Upper lobe of left lung (tissue), 6 donors: ENCODE results near the gene KRTAP22-1. TPM values are rescaled to one million over a fixed set of nuclear protein-coding genes. Genes with fewer than 3 reads are reported as not detected.

Experiments
- ATAC-seq, 2 donors: fragments of 200-7000 bp; cut with Tn5 transposase; one replicate each; pipeline ENCODE4 v1.9.1; 2022; ENCODE audit warnings: mild to moderate bottlenecking in 2 of 2, moderate library complexity in 2 of 2; ENCODE audit not compliant: low FRiP score in 2 of 2
- DNase-seq, 2 donors: peaks; one replicate each; pipeline ENCODE4 v3.0.0-alpha.2; 2019 to 2020
- H3K27ac ChIP-seq, 4 donors: fragments of 200-600 bp; sonication (generic); one replicate each; pipeline ENCODE4 v1.5.1; 2016 to 2019
- H3K27me3 ChIP-seq, 4 donors: fragments of 200-600 bp; sonication (generic); one replicate each; pipeline ENCODE4 v1.5.1; 2017 to 2019
- H3K36me3 ChIP-seq, 4 donors: fragments of 200-600 bp; sonication (generic); one replicate each; pipeline ENCODE4 v1.5.1; 2016 to 2019
- H3K4me1 ChIP-seq, 4 donors: fragments of 200-600 bp; sonication (generic); one replicate each; pipeline ENCODE4 v1.5.1; 2018 to 2019
- H3K4me3 ChIP-seq, 4 donors: fragments of 200-600 bp; sonication (generic); one replicate each; pipeline ENCODE4 v1.5.1; 2017 to 2019; ENCODE audit warnings: mild to moderate bottlenecking in 2 of 4, moderate library complexity in 1 of 4
- H3K9me3 ChIP-seq, 4 donors: fragments of 200-600 bp; sonication (generic); one replicate each; pipeline ENCODE4 v1.5.1; 2018 to 2019
- CTCF ChIP-seq, 6 experiments: fragments of 450-650 bp in 4 of 6; fragments of 200-600 bp in 2 of 6; sonication (generic) in 2 of 6; IDR thresholded peaks; one replicate each; pipeline ENCODE4 v1.5.1; 2016 to 2019; ENCODE audit warnings: antibody characterized with exemption in 6 of 6
- EP300 ChIP-seq, 4 donors: sonication (generic); formaldehyde crosslinking; IDR thresholded peaks; one replicate each; pipeline ENCODE4 v1.5.1; 2017; ENCODE audit warnings: antibody characterized with exemption in 4 of 4, control low read depth in 2 of 4
- POLR2A ChIP-seq, 4 donors: fragments of 450-650 bp; IDR thresholded peaks; one replicate each; pipeline ENCODE4 v1.5.1; 2016 to 2017; ENCODE audit warnings: antibody characterized with exemption in 4 of 4, mild to moderate bottlenecking in 2 of 4
- POLR2AphosphoS5 ChIP-seq, 2 donors: sonication (generic); formaldehyde crosslinking; IDR thresholded peaks; one replicate each; pipeline ENCODE4 v1.5.1; 2017; ENCODE audit warnings: antibody characterized with exemption in 2 of 2
- WGBS, 2 donors: methylation state at CpG; one replicate each; pipeline ENCODE4 v1.1.5; 2017 to 2018; 5-methylcytosine and 5-hydroxymethylcytosine counted together
- total RNA-seq, 6 donors: library from RNA; depleted of rRNA in 4 of 6; stranded (reverse); fragments of >200 nt in 4 of 6; gene quantifications; one replicate each; pipeline versions ENCODE4 v1.1.0 to v1.2.1, GENCODE V29; 2016 to 2021
- donor health status: DM: no; HTN: no; CAD: no; lungs with moderate emphysema.
- donor health status: DM: no; HTN: yes; CAD: no; lungs with severe emphysema.

The KRTAP22-1 gene
- total RNA-seq: not detected

GRCh38 chr21:30600787-30601186 lies at the start of gene KRTAP22-1:
TSS of gene KRTAP22-1 (plus strand) at chr21:30601087.
- TF ChIP-seq POLR2A (IDR thresholded peaks at IDR 0.05) (no peak), POLR2AphosphoS5 (IDR thresholded peaks at IDR 0.05) (no peak), EP300 (IDR thresholded peaks at IDR 0.05) (no peak), CTCF (IDR thresholded peaks at IDR 0.05) (no peak)
- 0 to 95% methylated on average over 1 of the region's 1 CpG for whole genome bisulfite sequencing, 2 donors

GRCh38 chr21:30552782-30553181 lies 48.1 kb upstream of the KRTAP22-1 start:
- ATAC-seq (no peak), DNase-seq (no peak)
- Histone ChIP-seq H3K27me3 (no peaks in the 10 kb centered on the region), H3K9me3 (no peaks in the 10 kb centered on the region), H3K4me1 (no peaks in the 10 kb centered on the region), H3K36me3 (no peaks in the 10 kb centered on the region), H3K4me3 (no peak overlapping the region), H3K27ac (no peak overlapping the region)
- TF ChIP-seq CTCF (IDR thresholded peaks at IDR 0.05) (no peak), POLR2AphosphoS5 (IDR thresholded peaks at IDR 0.05) (no peak), POLR2A (IDR thresholded peaks at IDR 0.05) (no peak)
- 63 to 75% methylated on average over 1 of the region's 1 CpG for WGBS, 2 donors

More at GRCh38 chr21:30600787-30601186, at the start of gene KRTAP22-1:
- H3K36me3 ChIP-seq: no peaks in the 10 kb centered on the region
- no peak for ATAC-seq
- no peak for DNase-seq
- H3K27me3 ChIP-seq: no peaks in the 10 kb centered on the region
- H3K9me3 ChIP-seq: no peaks in the 10 kb centered on the region
- H3K27ac ChIP-seq: no peak within 1 kb of the TSS
- no peak within 1 kb of the TSS for H3K4me3 ChIP-seq
- H3K4me1 ChIP-seq: no peaks in the 10 kb centered on the region

GRCh38 chr21:30555095-30555494 lies 45.8 kb upstream of the KRTAP22-1 start:
- no peak for DNase-seq
- no peaks in the 10 kb centered on the region for H3K4me1 ChIP-seq
- no peak overlapping the region for H3K4me3 ChIP-seq
- no peaks in the 10 kb centered on the region for H3K36me3 ChIP-seq
- 85 to 93% methylated on average over 2 of the region's 2 CpGs for WGBS, 2 donors
- ATAC-seq: no peak
- no peak for TF ChIP-seq EP300 (IDR thresholded peaks at IDR 0.05)
- TF ChIP-seq POLR2A (IDR thresholded peaks at IDR 0.05): no peak
- no peak for TF ChIP-seq POLR2AphosphoS5 (IDR thresholded peaks at IDR 0.05)
- no peak for TF ChIP-seq CTCF (IDR thresholded peaks at IDR 0.05)
- no peaks in the 10 kb centered on the region for H3K9me3 ChIP-seq
- no peak overlapping the region for H3K27ac ChIP-seq
- no peaks in the 10 kb centered on the region for H3K27me3 ChIP-seq

- DNase-seq (no peak), ATAC-seq (no peak)
- H3K9me3 ChIP-seq: no peaks in the 10 kb centered on the region
- no peaks in the 10 kb centered on the region for H3K27me3 ChIP-seq
- no peak within 1 kb of the TSS for H3K4me3 ChIP-seq
- H3K4me1 ChIP-seq: no peaks in the 10 kb centered on the region
- 71% methylated on average over 2 of the region's 2 CpGs for WGBS, 2 donors
- TF ChIP-seq POLR2AphosphoS5 (IDR thresholded peaks at IDR 0.05): no peak
- H3K36me3 ChIP-seq: no peaks in the 10 kb centered on the region
- H3K27ac ChIP-seq: no peak within 1 kb of the TSS
Measured at GRCh38 chr21:30561264-30561895, 39.5 kb upstream of the KRTAP22-1 start, which contains the start of gene KRTAP19-7. TSS of gene KRTAP19-7 (minus strand) at chr21:30561314. CDS start at chr21:30561289, 25 bp downstream.

- Histone ChIP-seq H3K27me3 (no peaks in the 10 kb centered on the region), H3K27ac (no peak overlapping the region), H3K4me1 (no peaks in the 10 kb centered on the region), H3K4me3 (no peak overlapping the region), H3K9me3 (no peaks in the 10 kb centered on the region), H3K36me3 (no peaks in the 10 kb centered on the region)
- WGBS, 2 donors: 79 to 83% methylated on average over 2 of the region's 2 CpGs
- DNase-seq (no peak), ATAC-seq (no peak)
- no peak for TF ChIP-seq POLR2A (IDR thresholded peaks at IDR 0.05)
- no peak for TF ChIP-seq CTCF (IDR thresholded peaks at IDR 0.05)
- no peak for TF ChIP-seq POLR2AphosphoS5 (IDR thresholded peaks at IDR 0.05)
- no peak for TF ChIP-seq EP300 (IDR thresholded peaks at IDR 0.05)
Measured at GRCh38 chr21:30561957-30562356, 38.9 kb upstream of the KRTAP22-1 start.
